22Rv1 (cell line): ENCODE measurements around the gene CXCL14.

Experiments used
- ZFX ChIP-seq: fragments of 450-650 bp; IDR thresholded peaks from 2 replicates; pipeline ENCODE4 v1.6.1; 2017; ENCODE audit warnings: antibody characterized with exemption, borderline replicate concordance
- TF ChIP-seq, protein P1 (sequence below): fragments of 450-650 bp; IDR thresholded peaks from 2 replicates; pipeline ENCODE4 v1.5.1; 2017; ENCODE audit warnings: mild to moderate bottlenecking

DNA sequence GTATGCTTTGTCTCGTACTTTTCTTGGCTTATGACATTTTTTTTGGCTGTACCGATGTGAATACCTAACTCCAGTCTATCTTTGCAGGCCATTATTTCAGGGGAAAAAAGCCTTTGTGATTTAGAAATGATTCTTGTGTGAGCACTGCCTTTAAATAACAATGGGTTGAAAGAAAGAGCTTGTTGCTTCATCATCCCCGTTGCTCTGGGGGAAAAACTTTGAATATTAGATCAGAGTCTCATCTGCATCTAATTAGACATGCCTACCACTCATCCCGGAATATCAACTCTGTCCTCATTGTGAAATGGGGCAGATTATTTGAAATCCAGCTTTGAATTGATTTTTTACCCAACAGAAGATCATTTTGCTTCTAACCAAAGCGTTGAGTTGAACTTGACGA lies 13.5 kb downstream of the CXCL14 start:
- TF ChIP-seq, protein P1, sequence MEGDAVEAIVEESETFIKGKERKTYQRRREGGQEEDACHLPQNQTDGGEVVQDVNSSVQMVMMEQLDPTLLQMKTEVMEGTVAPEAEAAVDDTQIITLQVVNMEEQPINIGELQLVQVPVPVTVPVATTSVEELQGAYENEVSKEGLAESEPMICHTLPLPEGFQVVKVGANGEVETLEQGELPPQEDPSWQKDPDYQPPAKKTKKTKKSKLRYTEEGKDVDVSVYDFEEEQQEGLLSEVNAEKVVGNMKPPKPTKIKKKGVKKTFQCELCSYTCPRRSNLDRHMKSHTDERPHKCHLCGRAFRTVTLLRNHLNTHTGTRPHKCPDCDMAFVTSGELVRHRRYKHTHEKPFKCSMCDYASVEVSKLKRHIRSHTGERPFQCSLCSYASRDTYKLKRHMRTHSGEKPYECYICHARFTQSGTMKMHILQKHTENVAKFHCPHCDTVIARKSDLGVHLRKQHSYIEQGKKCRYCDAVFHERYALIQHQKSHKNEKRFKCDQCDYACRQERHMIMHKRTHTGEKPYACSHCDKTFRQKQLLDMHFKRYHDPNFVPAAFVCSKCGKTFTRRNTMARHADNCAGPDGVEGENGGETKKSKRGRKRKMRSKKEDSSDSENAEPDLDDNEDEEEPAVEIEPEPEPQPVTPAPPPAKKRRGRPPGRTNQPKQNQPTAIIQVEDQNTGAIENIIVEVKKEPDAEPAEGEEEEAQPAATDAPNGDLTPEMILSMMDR, result no peak
- no peak for TF ChIP-seq ZFX
